GM19240 (cell line): ENCODE results near the gene TMEM63A.
"Not testable (repeated sequence)": the region's sequence is repeated elsewhere in the genome, so short reads cannot be mapped to it uniquely, and the experiment has no call there.

Experiments used
- DNase-seq: peaks from one replicate; pipeline ENCODE4 v3.0.0; 2011; ENCODE audit warnings: low spot score; ENCODE audit not compliant: insufficient read length

TMEM63A gene

DNA sequence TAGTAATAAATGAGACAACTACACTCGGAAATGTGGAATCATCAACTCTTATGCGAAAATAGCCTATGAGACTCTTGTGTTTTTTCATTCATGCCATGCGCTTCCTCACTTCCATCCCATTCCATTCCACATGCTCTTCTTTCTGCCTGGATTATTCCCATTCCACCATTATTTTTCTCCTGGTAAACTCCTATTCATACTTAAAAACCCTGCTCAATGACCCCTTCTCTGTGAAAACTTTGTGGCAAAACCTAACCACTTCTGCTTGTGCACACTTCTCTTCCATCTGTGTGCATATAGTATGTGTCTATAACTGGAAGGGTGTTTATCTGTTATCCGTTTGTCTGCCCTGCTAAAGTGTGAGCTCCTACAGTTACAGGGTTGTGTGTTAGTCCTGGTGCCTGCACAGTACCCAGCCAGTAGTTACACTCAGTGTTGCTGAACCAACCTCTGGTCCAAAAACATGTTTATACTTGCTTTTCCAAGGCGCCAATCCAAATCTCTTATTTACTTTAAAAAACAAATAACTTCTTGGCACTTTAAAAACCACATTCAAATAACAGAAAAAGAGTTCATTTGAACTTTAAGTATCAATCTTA is 61.6 kb downstream of the TMEM63A start:
- DNase-seq: no peak

DNA sequence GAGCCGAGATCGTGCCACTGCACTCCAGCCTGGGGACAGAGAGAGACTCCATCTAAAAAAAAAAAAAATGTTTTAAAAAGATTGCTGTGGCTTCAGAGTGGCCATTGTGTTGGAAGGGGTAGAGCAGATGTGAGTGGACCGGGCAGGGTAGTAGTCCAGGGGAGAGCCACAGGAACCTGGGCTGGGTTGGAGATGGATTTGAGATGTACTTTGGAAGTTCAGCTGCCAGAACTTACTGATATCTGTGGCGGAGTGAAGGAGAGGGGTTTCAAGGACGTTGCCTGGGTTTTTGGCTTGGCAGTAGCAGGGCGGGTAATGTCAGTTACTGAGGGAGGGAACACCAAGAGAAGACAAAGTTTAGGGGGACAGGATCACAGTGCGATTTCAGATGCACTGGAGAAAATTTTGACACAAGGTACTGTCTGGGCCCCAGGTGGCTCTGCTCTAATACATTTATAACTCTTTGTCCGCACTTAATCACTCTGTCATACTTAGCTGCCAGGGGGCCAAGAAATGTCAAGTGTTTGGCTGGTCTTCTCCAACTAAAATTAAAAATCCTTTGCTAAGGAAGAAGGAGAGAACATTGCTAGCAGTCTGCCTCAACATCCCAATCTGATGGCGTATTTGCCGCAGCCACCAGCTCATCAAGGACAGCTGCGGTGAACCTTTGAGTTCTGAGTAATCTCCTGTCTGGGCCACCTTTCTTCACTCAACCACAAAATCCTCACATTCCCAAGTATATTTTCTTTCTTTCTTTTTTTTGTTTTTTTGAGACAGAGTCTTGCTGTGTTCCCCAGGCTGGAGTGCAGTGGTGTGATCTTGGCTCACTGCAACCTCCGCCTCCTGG is 62.6 kb downstream of the TMEM63A start:
- no peak for DNase-seq

DNA sequence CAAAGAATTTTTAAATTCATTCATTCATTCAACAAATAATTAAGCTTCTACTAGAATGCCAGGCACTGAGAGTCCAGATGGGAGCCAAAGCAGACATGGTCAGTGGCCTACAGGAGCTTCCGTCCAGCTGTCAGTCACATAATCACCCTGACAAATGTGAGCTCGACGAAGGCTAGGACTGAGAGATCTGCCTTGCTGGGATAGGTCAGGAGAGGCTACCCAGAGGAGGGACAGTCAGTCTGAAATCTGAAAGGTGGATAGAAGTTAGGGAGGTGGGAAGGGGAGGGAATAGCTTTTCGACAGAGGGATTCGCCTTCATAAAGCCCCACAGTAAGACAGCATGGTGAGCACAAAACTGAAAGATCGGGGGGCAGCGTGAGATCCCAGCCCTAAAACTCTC is 64.0 kb downstream of the TMEM63A start:
- DNase-seq: no peak

DNA sequence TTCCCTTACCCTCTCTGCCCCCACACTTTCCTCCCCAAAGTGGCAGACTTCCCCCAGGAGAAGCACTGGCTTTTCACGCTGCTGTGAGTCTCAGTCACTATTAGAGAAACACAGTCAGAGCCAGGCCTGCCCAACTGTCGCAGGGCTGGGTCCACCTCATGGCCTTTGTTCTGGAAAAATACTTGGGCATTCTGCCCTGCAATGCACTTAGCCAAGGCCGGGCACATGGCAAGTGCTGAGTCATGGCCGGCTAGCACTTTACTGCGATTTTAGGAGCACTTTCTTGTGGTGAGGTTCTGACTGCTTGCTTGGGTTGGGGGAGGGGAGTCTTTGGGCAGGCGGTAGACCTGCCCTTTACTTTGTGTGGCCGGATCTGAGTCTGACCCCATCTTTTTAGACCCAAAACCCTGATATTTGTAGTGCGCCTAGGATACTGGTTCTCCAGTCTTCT is 64.5 kb downstream of the TMEM63A start:
- no peak for DNase-seq

DNA sequence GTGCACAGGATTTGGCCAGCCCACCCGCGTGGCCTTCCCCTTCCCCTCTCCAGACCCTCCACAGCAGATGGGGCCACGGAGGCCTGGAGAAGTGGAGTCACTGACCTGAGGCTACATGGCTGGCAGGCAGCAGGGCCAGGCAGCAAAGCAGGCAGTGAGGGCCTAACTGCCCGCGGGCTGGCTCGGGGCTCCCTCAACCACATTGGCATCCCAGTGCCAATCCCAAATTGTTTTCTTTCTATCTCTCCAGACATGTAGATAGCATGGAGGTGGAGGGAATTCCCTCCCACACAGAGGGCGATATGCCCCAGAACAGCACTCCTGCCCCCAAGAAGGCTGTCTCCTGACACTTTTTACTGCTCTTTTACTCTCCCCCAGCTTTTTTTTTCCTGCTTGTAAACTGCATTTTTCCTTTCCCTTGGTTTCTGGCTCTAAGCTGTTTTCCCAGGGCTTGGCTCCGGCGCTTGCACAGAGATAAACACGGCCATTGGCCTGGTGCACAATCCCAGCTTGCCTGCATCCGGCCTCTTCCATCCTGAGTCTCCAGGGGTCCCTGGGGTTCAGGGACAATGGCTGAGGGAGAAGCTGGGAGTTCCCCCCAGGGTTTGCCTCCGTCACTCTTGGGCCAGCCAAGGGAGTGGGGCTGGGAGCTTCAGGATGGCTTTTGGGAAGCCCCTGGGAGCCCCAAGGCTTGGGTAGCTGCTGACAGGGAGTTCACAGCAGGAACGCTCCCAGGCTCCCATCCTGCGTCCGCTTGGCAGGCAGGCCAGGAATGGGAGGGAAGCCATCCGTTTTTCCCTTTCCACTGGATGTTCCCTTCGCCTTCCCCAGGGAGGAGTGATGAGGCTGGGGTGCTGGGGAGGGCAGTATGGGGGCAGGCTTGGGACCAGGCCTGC is 65.3 kb downstream of the TMEM63A start:
- DNase-seq: no peak

DNA sequence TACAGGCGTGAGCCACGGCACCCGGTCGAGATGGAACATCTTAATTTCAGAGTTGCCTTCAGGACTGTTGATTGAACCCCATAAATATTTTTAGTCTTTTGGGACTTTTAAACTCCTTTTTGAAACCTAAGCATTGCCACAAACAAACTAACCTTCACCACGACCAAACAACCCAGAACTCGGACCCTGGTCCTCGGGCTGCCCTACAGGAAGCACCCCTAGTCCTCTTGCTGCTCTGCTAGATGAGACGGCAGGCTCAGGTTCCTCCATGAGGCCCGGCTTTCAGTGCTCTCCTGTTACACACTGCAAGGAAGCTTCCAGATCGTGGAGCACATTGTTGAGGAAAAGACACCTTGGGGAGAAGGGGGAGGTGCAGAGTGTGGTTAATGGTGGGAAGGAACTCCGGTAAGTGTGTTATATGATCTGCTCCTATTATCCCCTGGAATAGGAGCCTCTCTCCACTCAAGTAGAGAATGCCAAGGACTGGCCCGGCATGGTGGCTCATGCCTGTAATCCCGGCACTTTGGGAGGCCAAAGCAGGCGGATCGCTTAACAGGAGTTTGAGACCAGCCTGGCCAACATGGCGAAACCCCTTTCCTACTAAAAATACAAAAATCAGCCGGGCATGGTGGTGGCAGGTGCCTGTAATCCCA is 66.5 kb downstream of the TMEM63A start:
- DNase-seq: no peak

DNA sequence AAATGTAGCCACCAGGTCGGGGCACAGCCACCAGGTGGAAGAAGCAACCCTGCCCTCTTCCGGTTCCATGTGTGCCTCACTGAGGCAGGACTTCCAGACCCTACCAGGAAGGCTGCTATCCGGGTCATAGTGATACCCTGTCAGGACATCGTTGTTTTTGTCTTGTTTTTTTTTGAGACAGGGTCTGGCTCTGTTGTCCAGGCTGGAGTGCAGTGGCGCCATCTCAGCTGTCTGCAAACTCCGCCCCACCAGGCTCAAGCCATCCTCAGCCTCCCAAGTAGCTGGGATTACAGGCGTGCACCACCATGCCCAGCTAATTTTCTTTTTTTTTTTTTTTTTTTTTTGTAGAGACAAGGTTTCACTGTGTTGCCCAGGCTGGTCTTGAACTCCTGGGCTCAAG is 67.1 kb downstream of the TMEM63A start:
- DNase-seq: not testable (repeated sequence)

DNA sequence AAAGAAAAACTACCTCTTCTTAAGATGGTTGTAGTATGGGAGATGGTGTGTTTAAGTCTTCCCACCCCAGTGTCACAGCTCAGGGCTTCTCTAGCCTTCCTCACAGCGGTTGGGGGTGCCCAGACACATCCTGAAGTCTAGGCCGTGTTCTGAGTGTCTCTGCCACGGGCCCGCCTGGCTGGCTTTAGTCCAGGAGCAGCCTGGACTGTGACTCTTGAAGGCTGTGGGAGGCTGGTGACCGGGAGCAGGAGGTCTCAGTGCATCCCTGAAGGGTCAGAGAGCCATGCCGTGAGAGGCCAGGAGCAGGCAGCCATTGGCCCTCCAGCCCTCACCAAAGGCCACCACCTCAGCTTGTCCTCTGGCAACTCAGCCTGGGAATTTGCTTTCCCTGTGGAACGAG is 67.8 kb downstream of the TMEM63A start:
- no peak for DNase-seq

DNA sequence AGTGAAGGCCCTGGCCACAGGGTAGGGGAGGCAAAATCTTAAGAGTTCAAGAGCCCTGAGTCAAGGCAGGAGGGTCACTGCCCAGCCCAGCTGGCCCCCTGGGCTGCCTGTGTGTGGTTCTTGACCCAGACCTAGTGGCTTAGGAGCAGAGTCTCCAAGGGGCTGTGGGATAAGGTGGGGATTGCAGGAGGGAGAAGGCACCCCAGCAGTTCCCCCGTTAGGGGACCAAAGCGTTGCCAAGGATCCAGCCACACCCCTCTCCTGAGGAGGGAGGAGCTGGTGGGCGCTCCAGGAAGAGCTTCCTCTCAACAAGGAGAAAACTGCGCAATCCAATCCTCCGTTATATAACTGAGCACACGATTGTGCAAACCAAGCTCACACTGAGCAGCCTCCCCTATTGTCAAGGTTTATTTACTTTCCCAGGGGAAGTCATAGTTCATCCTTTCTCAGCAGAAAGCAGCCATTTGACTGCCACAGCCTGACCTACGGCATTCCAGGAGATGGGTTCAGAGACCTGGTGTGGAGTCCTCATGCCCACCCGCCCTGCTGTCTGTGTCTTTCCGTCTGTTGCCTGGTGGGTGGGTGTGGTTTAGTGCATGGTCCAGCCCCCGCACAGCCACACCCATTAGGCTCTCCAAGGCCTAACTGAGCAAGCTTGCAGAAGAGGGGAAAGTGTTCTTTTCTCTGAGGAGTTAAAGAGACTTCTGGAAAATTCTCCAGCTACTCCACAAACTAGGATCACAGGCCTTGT is 68.8 kb downstream of the TMEM63A start:
- DNase-seq: no peak

DNA sequence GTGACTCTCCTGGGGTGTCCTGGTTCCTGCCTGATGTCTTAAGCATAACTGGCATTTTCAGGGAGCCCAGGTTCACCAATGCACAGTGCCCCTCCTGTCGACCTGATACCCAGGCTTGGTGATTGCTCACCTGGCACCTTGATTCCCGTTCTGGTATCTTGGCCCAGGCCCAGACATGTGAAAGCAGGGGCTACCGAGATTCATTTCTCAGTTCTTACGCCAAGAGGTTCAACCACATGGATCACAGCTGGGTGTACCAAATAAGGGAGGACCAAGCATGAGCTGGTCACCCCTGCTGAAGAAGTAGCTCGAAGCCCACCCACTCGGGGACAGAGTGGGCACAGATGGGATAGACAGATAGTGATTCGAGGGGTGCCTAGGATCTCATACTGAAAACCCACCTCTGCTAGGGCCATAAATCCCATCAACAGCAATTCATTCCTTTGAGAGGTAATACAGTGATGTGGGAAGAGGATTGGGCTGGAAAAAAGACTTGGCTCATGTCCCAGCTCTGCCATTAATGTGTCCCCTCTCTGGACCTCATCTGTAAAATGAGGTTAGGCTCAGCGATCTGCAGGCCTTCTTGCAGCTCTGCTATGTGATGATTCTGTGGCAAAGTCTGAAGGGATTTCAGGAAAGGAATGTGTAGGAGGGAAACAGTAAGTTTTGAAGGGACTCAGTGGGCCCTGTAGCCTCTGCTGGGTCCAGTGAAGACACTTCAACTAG is 69.5 kb downstream of the TMEM63A start:
- no peak for DNase-seq

DNA sequence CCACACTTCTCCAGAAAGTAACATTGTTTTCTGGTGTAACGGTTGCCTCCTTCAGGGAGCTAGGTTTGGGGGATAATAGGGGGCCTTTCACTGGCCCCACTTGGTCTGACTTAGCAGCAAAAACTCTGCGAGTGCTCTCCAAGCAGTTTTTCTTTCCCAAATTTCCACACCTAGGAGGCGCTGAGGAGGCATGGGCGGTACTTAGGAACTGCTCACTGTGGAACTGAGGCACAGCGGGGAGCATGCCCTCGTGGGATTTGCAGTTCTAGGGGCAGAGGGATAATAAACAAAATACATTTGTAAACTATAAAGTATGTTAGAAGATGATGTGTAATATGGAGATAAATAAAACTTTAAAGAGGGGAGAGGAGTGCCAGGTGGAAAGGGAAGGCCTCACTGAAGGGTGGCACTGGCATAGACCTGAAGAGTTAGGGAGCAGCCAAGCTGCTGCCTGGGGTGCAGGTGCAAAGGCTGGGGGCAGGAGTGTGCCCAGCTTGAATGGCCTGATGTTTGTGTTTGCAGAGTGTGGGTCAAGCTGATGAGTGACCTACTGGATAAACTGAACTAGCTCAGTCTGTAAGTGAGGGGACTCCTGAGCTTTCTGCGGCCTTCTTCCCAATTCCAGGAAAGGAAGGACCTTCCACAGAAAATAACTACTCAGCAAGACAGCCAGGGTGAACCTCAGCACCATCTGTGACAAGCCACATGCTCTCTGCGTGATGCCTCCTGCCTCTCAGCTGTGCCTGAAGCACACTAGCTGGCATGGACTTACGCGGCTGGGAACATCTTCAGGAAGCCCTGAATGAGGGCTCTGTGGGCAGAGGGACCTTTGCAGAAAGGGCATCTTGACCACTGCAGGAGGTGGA is 70.3 kb downstream of the TMEM63A start:
- no peak for DNase-seq

DNA sequence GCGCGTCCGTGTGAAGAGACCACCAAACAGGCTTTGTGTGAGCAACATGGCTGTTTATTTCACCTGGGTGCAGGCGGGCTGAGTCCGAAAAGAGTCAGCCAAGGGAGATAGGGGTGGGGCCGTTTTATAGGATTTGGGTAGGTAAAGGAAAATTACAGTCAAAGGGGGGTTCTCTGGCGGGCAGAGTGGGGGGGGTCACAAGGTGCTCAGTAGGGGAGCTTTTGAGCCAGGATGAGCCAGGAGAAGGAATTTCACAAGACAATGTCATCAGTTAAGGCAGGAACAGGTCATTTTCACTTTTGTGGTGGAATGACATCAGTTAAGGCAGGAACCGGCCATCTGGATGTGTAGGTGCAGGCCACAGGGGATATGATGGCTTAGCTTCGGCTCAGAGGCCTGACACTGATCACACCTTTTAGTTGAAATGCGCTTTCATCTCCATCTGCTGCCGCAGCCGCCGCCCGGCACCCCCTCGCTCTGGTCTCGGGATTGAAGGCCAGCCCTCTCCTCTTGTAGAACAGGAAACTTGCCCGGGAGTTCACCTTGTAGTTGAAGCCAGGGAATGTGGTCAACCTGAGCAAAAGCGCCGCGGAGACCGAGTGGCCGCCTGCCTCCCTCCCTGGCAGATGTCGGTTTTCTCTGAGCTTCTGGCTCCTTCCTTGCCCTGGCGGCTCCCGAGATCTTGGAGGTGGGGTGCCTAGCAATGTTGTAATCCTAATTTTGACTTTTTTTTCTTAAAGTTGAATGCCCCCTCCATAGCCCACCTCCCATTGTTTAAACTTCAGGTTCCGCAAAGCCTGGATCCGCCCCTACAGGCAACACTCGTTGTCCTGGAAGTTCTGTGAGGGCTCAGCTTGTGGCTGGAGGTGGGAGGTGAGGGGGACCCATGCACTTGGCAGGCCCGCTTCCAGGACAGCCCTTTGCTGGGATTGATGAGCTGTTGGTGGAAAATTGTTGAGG is 71.3 kb downstream of the TMEM63A start:
- not testable (repeated sequence) for DNase-seq

DNA sequence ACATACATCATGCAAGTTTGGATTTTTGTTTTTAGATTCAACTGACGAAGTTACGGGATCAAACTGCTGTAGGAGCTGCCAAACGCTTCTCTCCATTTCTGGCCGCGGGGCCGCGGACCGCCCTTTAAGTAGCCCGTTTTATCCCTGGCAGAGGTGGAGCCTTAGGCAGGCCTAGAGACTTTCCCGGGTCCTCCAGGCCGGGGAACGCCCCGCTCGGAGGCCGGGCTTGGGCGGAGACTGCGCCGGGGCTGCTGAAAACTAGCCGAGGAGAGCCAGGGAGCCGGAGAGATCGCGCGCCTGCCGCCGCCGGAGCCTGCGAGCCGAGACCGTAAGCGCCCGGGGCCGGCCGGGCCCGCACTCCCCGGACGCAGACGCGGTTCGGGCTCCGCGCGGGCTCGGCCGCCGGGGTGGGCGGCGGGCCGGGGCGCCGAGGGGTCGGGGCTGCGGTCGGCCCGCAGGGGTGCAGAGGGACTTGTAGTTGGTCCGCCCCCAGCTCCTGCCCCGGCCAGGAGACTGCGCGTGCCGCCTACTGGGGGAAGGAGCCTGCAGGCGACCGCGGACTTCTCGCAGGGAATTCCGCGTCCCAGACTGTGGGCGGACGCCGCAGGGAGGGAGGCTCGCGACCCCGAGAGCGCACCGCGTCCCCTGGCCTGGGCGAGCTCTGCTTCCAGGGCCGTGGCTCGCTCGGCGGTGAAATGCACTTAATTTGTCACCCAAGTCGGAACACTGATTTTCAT is 72.2 kb downstream of the TMEM63A start, which contains the start of gene EPHX1:
Gene EPHX1 (plus strand): TSS at position 283 of the 737 bp plus-strand sequence. CDS start 18,606 bp downstream, outside the sequence.
- peak; percentile 88 for DNase-seq

DNA sequence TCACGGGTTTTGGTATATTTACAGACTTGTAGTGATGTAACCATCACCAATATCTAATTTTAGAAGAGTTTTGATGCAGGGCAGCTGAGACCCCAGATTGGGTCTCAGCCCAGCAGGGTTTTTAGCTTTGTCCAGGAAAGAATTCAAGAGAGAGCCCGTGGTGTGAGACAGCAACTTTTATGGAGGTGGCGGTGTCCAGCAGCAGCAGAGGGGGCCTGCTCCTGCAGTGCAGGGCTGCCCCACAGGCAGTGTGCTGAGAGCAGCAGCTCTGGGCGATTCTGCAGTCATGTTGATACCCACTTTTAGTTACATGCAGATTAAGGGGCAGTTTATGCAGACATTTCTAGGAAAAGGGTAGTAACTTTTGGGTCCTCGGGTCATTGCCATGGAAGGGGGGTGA is 74.0 kb downstream of the TMEM63A start:
- DNase-seq: no peak

DNA sequence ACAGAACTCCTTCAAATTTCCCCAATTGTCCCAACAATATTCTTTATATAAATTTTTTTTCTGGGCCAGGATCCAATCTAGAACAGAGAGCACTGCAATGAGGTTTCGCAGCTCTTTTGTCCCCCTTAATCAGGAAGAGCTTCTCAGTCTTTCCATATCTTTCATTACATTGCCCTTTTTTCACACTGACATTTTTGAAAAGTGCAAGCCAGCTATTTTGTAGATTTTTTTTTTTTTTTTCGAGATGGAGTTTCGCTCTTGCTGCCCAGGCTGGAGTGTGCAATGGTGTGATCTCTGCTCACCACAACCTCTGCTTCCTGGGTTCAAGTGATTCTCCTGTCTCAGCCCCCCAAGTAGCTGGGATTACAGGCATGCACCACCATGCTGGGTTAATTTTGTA is 75.4 kb downstream of the TMEM63A start:
- not testable (repeated sequence) for DNase-seq

DNA sequence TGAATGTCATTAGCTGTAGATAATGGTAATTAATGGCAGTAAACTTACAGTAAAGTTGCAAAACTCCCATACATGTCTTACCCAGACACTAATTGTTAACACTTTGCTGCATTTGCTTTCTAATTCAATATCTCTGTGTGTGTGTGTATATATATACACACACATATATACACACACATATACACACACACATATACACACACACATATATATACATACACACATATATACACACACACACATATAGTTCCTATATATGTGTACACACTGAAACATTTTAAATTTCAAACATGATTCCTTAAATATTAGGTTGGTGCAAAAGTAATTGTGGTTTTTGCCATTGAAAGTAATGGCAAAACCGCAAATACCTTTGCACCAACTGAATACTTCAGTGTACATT is 75.9 kb downstream of the TMEM63A start:
- no peak for DNase-seq

DNA sequence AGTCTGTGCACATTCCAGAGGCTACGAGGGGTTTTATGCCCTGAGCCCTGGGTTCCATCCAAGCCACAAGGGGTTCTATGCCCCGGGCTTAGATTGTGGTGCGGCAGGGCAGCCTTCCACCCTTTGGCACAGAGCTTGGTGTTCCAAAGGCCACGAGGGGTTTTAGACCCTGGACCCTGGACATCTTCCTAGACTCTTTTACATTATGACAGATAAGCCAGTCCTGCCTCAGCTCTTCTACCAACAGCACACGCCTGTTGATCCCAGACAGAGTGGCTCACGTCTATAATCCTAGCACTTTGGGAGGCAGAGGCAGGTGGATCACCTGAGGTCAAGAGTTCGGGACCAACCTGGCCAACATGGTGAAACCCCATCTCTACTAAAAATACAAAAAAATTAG is 81.0 kb downstream of the TMEM63A start:
- not testable (repeated sequence) for DNase-seq
